ENCODE results near the gene NOC3L. TPM values are rescaled to one million over a fixed set of nuclear protein-coding genes. Genes with fewer than 3 reads are reported as not detected.

The NOC3L gene
- total and polyA plus RNA-seq, 2 donors (not counting 1 experiment from before 2014, with no cell fraction given): 10.2 to 42.0 TPM

GRCh38 chr10:94383530-94383929 is 20.8 kb upstream of the NOC3L start:
- H3K27ac Mint-ChIP-seq: no peak overlapping the region
- TF ChIP-seq CTCF (IDR thresholded peaks at IDR 0.05) (no peak), EZH2 (IDR thresholded peaks at IDR 0.05; ENCODE audit: borderline replicate concordance, insufficient read depth, low read depth, low read length, poor library complexity, severe bottlenecking) (no peak)
- Histone ChIP-seq H3K27ac (ENCODE audit: low read length in 2 of 2) (no peak overlapping the region), H3K9ac (ENCODE audit: low read length) (no peak overlapping the region), H3K4me1 (ENCODE audit: control insufficient read depth in 2 of 2, insufficient read depth in 2 of 2, low read length in 2 of 2) (no peaks in the 10 kb centered on the region), H4K20me1 (ENCODE audit: control insufficient read depth, insufficient read depth, low read length, poor library complexity, severe bottlenecking) (no peaks in the 10 kb centered on the region), H3K79me2 (ENCODE audit: control insufficient read depth, insufficient read depth, low read length) (no peaks in the 10 kb centered on the region), H3K9me3 (ENCODE audit: control extremely low read depth in 1 of 3, control insufficient read depth in 2 of 3, insufficient read depth in 1 of 3, low read length in 2 of 3) (peaks cover 0 to 3% (median 0%) of the 10 kb centered on the region in 3 donors), H3K27me3 (replicated peaks in 1 of 4; ENCODE audit: control extremely low read depth in 1 of 4, control insufficient read depth in 3 of 4, insufficient read depth in 4 of 4, low read length in 3 of 4) (no peaks in the 10 kb centered on the region), H3K4me2 (replicated peaks; ENCODE audit: low read depth, low read length, poor library complexity, severe bottlenecking) (no peak overlapping the region), H3K36me3 (replicated peaks in 1 of 2; ENCODE audit: control extremely low read depth in 1 of 2, control insufficient read depth in 1 of 2, extremely low read depth in 1 of 2, insufficient read depth in 2 of 2, low read length in 1 of 2) (no peaks in the 10 kb centered on the region), H2AFZ (ENCODE audit: insufficient read depth, low read depth, low read length, poor library complexity, severe bottlenecking) (no peak overlapping the region), H3K4me3 (ENCODE audit: control extremely low read depth in 1 of 5, extremely low read depth in 1 of 5, insufficient read depth in 1 of 5, low read depth in 2 of 5, low read length in 4 of 5) (no peak overlapping the region)
- peaks cover 12% of the 10 kb centered on the region for H3K27me3 Mint-ChIP-seq
- no peak overlapping the region for H3K4me3 Mint-ChIP-seq
- POLR2A ChIA-PET: interaction anchor here (0.6 kb wide), 1 partner anchor 87 kb away, joined by 5 read pairs; no protein-coding TSS in a partner anchor
- no peaks in the 10 kb centered on the region for H3K4me1 Mint-ChIP-seq
- no CpG with 5 or more reads among the region's 2 CpGs for WGBS (ENCODE audit: insufficient coverage)
- intact Hi-C loops (cut with micrococcal nuclease): no loop called here
- H3K9me3 Mint-ChIP-seq (ENCODE audit: insufficient read depth): no peaks in the 10 kb centered on the region
- no peak for DNase-seq
- no peak for ATAC-seq (ENCODE audit: low read depth)
- CTCF ChIA-PET: interaction anchor here (0.6 to 2.2 kb wide), 4 partner anchors 61 to 272 kb away, joined by 3 to 6 read pairs (median 4); no protein-coding TSS in a partner anchor

GRCh38 chr10:94376865-94377264 is 14.1 kb upstream of the NOC3L start:
- H3K4me1 Mint-ChIP-seq: no peaks in the 10 kb centered on the region
- no peak overlapping the region for H3K4me3 Mint-ChIP-seq
- intact Hi-C loops (cut with micrococcal nuclease): no loop called here
- Histone ChIP-seq H4K20me1 (ENCODE audit: control insufficient read depth, insufficient read depth, low read length, poor library complexity, severe bottlenecking) (no peaks in the 10 kb centered on the region), H3K79me2 (ENCODE audit: control insufficient read depth, insufficient read depth, low read length) (no peaks in the 10 kb centered on the region), H3K36me3 (replicated peaks in 1 of 2; ENCODE audit: control extremely low read depth in 1 of 2, control insufficient read depth in 1 of 2, extremely low read depth in 1 of 2, insufficient read depth in 2 of 2, low read length in 1 of 2) (no peaks in the 10 kb centered on the region), H3K4me2 (replicated peaks; ENCODE audit: low read depth, low read length, poor library complexity, severe bottlenecking) (no peak overlapping the region), H3K27me3 (replicated peaks in 1 of 4; ENCODE audit: control extremely low read depth in 1 of 4, control insufficient read depth in 3 of 4, insufficient read depth in 4 of 4, low read length in 3 of 4) (peaks cover 0 to 18% (median 9%) of the 10 kb centered on the region in 4 experiments), H3K27ac (ENCODE audit: low read length in 2 of 2) (no peak overlapping the region), H3K9me3 (ENCODE audit: control extremely low read depth in 1 of 3, control insufficient read depth in 2 of 3, insufficient read depth in 1 of 3, low read length in 2 of 3) (no peaks in the 10 kb centered on the region), H2AFZ (ENCODE audit: insufficient read depth, low read depth, low read length, poor library complexity, severe bottlenecking) (no peak overlapping the region), H3K4me3 (ENCODE audit: control extremely low read depth in 1 of 5, extremely low read depth in 1 of 5, insufficient read depth in 1 of 5, low read depth in 2 of 5, low read length in 4 of 5) (no peak overlapping the region), H3K9ac (ENCODE audit: low read length) (no peak overlapping the region), H3K4me1 (ENCODE audit: control insufficient read depth in 2 of 2, insufficient read depth in 2 of 2, low read length in 2 of 2) (no peaks in the 10 kb centered on the region)
- WGBS (ENCODE audit: insufficient coverage): no CpG with 5 or more reads among the region's 2 CpGs
- DNase-seq (no peak), ATAC-seq (ENCODE audit: low read depth) (no peak)
- TF ChIP-seq EZH2 (IDR thresholded peaks at IDR 0.05; ENCODE audit: borderline replicate concordance, insufficient read depth, low read depth, low read length, poor library complexity, severe bottlenecking): no peak
- TF ChIP-seq CTCF (IDR thresholded peaks at IDR 0.05): no peak
- ChIA-PET POLR2A (no interaction called here), CTCF (interaction anchor here (1.1 kb wide), 1 partner anchor 10 kb away, joined by 5 read pairs; no protein-coding TSS in a partner anchor)
- H3K27ac Mint-ChIP-seq: no peak overlapping the region
- peaks cover 49% of the 10 kb centered on the region for H3K27me3 Mint-ChIP-seq
- H3K9me3 Mint-ChIP-seq (ENCODE audit: insufficient read depth): no peaks in the 10 kb centered on the region

Measured in B cell (primary cell).